GM12873 (cell line): Measurements from ENCODE around the gene CATSPER1.

ENCODE experiments used
- CTCF ChIP-seq: IDR thresholded peaks from 2 replicates; pipeline ENCODE4 v1.5.1; 2012; ENCODE audit warnings: low read depth, mild to moderate bottlenecking, moderate library complexity, low read length, control low read depth; ENCODE audit not compliant: insufficient read depth; ENCODE audit errors: missing control alignments

CATSPER1 gene

GRCh38 chr11:65978391-65979238 is 47.7 kb downstream of the CATSPER1 start:
- TF ChIP-seq CTCF = no peak

GRCh38 chr11:65977621-65978390 is 48.5 kb downstream of the CATSPER1 start:
- TF ChIP-seq CTCF = no peak

- TF ChIP-seq CTCF = no peak
These were observed 49.8 kb downstream of the CATSPER1 start for GRCh38 chr11:65976216-65977176.

GRCh38 chr11:65975771-65976170 is 50.5 kb downstream of the CATSPER1 start:
- TF ChIP-seq CTCF = no peak

- no peak for TF ChIP-seq CTCF
These were observed 52.7 kb downstream of the CATSPER1 start for GRCh38 chr11:65973439-65974110.

- TF ChIP-seq CTCF = no peak
These were observed 54.2 kb downstream of the CATSPER1 start for GRCh38 chr11:65972116-65972515.
